ENCODE measurements around the gene IL1RL1. TPM values are rescaled to one million over a fixed set of nuclear protein-coding genes. Genes with fewer than 3 reads are reported as not detected.

The IL1RL1 gene
- total RNA-seq, 1 experiment from 2014 or later: not detected

DNA sequence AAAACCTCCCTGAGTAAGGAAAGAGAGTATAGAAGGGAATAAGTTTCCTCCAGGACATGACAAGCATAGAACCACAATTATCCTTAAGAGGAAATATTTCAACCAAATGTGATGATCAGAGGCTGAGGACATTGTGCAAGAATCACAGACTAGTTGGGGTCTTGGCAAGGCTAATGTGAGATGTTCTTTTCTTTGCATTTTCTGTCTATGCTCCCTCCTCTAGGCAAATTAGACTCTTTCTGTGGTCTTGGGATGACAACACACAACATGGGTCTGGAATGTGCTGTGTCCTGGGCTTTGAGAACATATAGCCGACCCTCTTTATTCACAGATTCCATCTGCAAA is 32.0 kb upstream of the IL1RL1 start:
- ChIA-PET POLR2A (no interaction called here), CTCF (interaction anchor here (0.9 to 1.0 kb wide), 2 partner anchors 28 to 194 kb away, joined by 3 read pairs; partner anchors contain the start of gene SLC9A4)
- Mint-ChIP-seq H3K27ac (no peak overlapping the region), H3K4me3 (no peak overlapping the region), H3K9me3 (peaks cover 22% of the 10 kb centered on the region), H3K4me1 (no peaks in the 10 kb centered on the region), H3K27me3 (ENCODE audit: low read depth) (no peaks in the 10 kb centered on the region), H3K36me3 (peaks cover 4% of the 10 kb centered on the region)
- no peak for DNase-seq (ENCODE audit: low spot score)
- TF ChIP-seq, protein P1, sequence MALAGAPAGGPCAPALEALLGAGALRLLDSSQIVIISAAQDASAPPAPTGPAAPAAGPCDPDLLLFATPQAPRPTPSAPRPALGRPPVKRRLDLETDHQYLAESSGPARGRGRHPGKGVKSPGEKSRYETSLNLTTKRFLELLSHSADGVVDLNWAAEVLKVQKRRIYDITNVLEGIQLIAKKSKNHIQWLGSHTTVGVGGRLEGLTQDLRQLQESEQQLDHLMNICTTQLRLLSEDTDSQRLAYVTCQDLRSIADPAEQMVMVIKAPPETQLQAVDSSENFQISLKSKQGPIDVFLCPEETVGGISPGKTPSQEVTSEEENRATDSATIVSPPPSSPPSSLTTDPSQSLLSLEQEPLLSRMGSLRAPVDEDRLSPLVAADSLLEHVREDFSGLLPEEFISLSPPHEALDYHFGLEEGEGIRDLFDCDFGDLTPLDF (CRISPR knock-in tag; IDR thresholded peaks at IDR 0.05): no peak
- TF ChIP-seq ZNF396 (CRISPR knock-in tag; IDR thresholded peaks at IDR 0.05; ENCODE audit: borderline replicate concordance): no peak
- TF ChIP-seq MYBL2 (CRISPR knock-in tag; IDR thresholded peaks at IDR 0.05): no peak
- no peak for TF ChIP-seq TEAD1 (CRISPR knock-in tag; IDR thresholded peaks at IDR 0.05)
- TF ChIP-seq ZBTB21 (CRISPR knock-in tag; IDR thresholded peaks at IDR 0.05; ENCODE audit: borderline replicate concordance): no peak
- TF ChIP-seq RORB (CRISPR knock-in tag; IDR thresholded peaks at IDR 0.05): no peak
- TF ChIP-seq, protein P2, sequence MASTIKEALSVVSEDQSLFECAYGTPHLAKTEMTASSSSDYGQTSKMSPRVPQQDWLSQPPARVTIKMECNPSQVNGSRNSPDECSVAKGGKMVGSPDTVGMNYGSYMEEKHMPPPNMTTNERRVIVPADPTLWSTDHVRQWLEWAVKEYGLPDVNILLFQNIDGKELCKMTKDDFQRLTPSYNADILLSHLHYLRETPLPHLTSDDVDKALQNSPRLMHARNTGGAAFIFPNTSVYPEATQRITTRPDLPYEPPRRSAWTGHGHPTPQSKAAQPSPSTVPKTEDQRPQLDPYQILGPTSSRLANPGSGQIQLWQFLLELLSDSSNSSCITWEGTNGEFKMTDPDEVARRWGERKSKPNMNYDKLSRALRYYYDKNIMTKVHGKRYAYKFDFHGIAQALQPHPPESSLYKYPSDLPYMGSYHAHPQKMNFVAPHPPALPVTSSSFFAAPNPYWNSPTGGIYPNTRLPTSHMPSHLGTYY (CRISPR knock-in tag; IDR thresholded peaks at IDR 0.05): no peak
- TF ChIP-seq CBFB (CRISPR knock-in tag; IDR thresholded peaks at IDR 0.05; ENCODE audit: low read depth): no peak
- TF ChIP-seq, protein P3, sequence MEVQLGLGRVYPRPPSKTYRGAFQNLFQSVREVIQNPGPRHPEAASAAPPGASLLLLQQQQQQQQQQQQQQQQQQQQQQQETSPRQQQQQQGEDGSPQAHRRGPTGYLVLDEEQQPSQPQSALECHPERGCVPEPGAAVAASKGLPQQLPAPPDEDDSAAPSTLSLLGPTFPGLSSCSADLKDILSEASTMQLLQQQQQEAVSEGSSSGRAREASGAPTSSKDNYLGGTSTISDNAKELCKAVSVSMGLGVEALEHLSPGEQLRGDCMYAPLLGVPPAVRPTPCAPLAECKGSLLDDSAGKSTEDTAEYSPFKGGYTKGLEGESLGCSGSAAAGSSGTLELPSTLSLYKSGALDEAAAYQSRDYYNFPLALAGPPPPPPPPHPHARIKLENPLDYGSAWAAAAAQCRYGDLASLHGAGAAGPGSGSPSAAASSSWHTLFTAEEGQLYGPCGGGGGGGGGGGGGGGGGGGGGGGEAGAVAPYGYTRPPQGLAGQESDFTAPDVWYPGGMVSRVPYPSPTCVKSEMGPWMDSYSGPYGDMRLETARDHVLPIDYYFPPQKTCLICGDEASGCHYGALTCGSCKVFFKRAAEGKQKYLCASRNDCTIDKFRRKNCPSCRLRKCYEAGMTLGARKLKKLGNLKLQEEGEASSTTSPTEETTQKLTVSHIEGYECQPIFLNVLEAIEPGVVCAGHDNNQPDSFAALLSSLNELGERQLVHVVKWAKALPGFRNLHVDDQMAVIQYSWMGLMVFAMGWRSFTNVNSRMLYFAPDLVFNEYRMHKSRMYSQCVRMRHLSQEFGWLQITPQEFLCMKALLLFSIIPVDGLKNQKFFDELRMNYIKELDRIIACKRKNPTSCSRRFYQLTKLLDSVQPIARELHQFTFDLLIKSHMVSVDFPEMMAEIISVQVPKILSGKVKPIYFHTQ (CRISPR knock-in tag; IDR thresholded peaks at IDR 0.05): no peak
- TF ChIP-seq, protein P4, sequence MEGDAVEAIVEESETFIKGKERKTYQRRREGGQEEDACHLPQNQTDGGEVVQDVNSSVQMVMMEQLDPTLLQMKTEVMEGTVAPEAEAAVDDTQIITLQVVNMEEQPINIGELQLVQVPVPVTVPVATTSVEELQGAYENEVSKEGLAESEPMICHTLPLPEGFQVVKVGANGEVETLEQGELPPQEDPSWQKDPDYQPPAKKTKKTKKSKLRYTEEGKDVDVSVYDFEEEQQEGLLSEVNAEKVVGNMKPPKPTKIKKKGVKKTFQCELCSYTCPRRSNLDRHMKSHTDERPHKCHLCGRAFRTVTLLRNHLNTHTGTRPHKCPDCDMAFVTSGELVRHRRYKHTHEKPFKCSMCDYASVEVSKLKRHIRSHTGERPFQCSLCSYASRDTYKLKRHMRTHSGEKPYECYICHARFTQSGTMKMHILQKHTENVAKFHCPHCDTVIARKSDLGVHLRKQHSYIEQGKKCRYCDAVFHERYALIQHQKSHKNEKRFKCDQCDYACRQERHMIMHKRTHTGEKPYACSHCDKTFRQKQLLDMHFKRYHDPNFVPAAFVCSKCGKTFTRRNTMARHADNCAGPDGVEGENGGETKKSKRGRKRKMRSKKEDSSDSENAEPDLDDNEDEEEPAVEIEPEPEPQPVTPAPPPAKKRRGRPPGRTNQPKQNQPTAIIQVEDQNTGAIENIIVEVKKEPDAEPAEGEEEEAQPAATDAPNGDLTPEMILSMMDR (IDR thresholded peaks at IDR 0.05): no peak
- TF ChIP-seq, protein P5, sequence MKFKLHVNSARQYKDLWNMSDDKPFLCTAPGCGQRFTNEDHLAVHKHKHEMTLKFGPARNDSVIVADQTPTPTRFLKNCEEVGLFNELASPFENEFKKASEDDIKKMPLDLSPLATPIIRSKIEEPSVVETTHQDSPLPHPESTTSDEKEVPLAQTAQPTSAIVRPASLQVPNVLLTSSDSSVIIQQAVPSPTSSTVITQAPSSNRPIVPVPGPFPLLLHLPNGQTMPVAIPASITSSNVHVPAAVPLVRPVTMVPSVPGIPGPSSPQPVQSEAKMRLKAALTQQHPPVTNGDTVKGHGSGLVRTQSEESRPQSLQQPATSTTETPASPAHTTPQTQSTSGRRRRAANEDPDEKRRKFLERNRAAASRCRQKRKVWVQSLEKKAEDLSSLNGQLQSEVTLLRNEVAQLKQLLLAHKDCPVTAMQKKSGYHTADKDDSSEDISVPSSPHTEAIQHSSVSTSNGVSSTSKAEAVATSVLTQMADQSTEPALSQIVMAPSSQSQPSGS (CRISPR knock-in tag; IDR thresholded peaks at IDR 0.05; ENCODE audit: borderline replicate concordance, low read depth): no peak
- no peak for TF ChIP-seq ZNF232 (CRISPR knock-in tag; IDR thresholded peaks at IDR 0.05)
- no peak for TF ChIP-seq PRRX2 (CRISPR knock-in tag; IDR thresholded peaks at IDR 0.05)
- no peak for TF ChIP-seq NR2C2 (CRISPR knock-in tag; IDR thresholded peaks at IDR 0.05)
- no peak for TF ChIP-seq ZNF138 (CRISPR knock-in tag; conservative IDR thresholded peaks at IDR 0.05)
- ATAC-seq: no peak

DNA sequence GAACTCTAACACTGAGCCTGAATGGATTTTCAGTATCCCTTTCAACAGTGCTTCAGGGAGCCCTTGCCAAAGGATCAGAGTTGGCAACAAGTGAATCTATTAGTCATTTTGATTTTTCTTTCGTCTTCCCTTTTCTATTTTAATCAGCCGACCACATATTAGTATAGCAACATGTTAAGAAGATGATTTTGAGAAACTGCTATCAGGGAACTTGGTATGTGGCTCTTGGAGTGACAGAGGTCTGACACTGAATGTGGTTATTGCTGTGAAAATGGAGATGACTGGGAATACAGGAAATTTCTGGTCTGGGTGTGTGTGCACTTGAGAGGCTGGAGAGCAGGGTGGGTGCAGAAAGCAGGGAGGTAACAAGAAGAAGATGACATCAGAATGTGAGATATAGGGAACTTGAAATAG is 28.7 kb upstream of the IL1RL1 start:
- ATAC-seq (no peak), DNase-seq (ENCODE audit: low spot score) (no peak)
- Mint-ChIP-seq H3K4me1 (no peaks in the 10 kb centered on the region), H3K36me3 (no peaks in the 10 kb centered on the region), H3K27me3 (ENCODE audit: low read depth) (no peaks in the 10 kb centered on the region), H3K27ac (no peak overlapping the region), H3K9me3 (no peaks in the 10 kb centered on the region), H3K4me3 (no peak overlapping the region)
- POLR2A ChIA-PET: no interaction called here
- CTCF ChIA-PET: interaction anchor here (1.1 to 1.7 kb wide), 2 partner anchors 19 to 31 kb away, joined by 3 to 4 read pairs; no protein-coding TSS in a partner anchor
- TF ChIP-seq, protein P6, sequence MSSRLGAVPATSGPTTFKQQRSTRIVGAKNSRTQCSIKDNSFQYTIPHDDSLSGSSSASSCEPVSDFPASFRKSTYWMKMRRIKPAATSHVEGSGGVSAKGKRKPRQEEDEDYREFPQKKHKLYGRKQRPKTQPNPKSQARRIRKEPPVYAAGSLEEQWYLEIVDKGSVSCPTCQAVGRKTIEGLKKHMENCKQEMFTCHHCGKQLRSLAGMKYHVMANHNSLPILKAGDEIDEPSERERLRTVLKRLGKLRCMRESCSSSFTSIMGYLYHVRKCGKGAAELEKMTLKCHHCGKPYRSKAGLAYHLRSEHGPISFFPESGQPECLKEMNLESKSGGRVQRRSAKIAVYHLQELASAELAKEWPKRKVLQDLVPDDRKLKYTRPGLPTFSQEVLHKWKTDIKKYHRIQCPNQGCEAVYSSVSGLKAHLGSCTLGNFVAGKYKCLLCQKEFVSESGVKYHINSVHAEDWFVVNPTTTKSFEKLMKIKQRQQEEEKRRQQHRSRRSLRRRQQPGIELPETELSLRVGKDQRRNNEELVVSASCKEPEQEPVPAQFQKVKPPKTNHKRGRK (CRISPR knock-in tag; IDR thresholded peaks at IDR 0.05; ENCODE audit: borderline replicate concordance): no peak
- TF ChIP-seq TP53 (CRISPR knock-in tag; IDR thresholded peaks at IDR 0.05) (no peak), JUN (CRISPR knock-in tag; IDR thresholded peaks at IDR 0.05) (no peak), SMAD3 (CRISPR knock-in tag; IDR thresholded peaks at IDR 0.05; ENCODE audit: borderline replicate concordance) (no peak), ZNF263 (CRISPR knock-in tag; IDR thresholded peaks at IDR 0.05; ENCODE audit: low read depth) (no peak)
- TF ChIP-seq, protein P7, sequence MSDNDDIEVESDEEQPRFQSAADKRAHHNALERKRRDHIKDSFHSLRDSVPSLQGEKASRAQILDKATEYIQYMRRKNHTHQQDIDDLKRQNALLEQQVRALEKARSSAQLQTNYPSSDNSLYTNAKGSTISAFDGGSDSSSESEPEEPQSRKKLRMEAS (CRISPR knock-in tag; IDR thresholded peaks at IDR 0.05): no peak
- TF ChIP-seq, protein P3 (CRISPR knock-in tag; IDR thresholded peaks at IDR 0.05): no peak
- TF ChIP-seq, protein P8, sequence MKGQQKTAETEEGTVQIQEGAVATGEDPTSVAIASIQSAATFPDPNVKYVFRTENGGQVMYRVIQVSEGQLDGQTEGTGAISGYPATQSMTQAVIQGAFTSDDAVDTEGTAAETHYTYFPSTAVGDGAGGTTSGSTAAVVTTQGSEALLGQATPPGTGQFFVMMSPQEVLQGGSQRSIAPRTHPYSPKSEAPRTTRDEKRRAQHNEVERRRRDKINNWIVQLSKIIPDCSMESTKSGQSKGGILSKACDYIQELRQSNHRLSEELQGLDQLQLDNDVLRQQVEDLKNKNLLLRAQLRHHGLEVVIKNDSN (CRISPR knock-in tag; IDR thresholded peaks at IDR 0.05): no peak

Data from WTC11 (cell line).